HL-60 (cell line): ENCODE data around the gene MTTP.

ENCODE experiments used
- CTCF ChIP-seq: IDR thresholded peaks from one replicate; pipeline ENCODE4 v1.5.1; 2011; ENCODE audit warnings: low read length, control low read depth, inconsistent platforms; ENCODE audit not compliant: insufficient read depth
- POLR2AphosphoS5 ChIP-seq: IDR thresholded peaks from 2 replicates; pipeline ENCODE4 v1.6.1; 2012; ENCODE audit warnings: low read depth

- TF ChIP-seq CTCF (no peak), POLR2AphosphoS5 (no peak)
Measured at GRCh38 chr4:99640676-99641075, 66.1 kb downstream of the MTTP start.
